ENCODE data around the gene DYRK1A.

Gene DYRK1A

DNA sequence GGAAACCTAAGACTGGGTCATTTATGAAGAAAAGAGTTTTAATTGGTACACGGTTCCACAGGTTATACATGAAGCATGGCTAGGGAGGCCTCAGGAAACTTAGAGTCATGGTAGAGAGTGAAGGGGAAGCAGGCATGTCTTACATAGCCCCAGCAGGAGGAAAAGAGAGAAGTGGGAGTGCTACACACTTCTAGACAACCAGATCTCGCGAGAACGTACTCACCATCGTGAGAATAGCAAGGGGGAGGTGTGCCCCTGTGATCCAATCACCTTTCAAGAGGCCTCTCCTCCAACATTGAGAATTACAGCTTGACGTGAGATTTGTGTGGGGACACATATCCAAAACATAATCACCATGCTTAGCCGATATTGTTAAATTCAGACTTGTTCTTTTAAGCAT lies 62.8 kb downstream of the DYRK1A start:
- Histone ChIP-seq H4K20me1 (ENCODE audit: insufficient read depth, low read length) (peaks cover 8% of the 10 kb centered on the region; the same call in 1 of the 2 replicates), H3K9ac (ENCODE audit: low read length) (no peak overlapping the region), H3F3A (ENCODE audit: insufficient read depth, low read length) (no peaks in the 10 kb centered on the region), H3K9me2 (replicated peaks; ENCODE audit: insufficient read depth, low read length) (no peaks in the 10 kb centered on the region), H3K79me2 (ENCODE audit: low read length) (peaks cover 88% of the 10 kb centered on the region), H3K4me3 (ENCODE audit: low read length) (no peak overlapping the region), H3K27me3 (replicated peaks; ENCODE audit: insufficient read depth, low read length) (no peaks in the 10 kb centered on the region), H3K4me2 (ENCODE audit: low read depth, low read length) (no peak overlapping the region), H3K9me3 (replicated peaks; ENCODE audit: insufficient read depth, low read length) (no peaks in the 10 kb centered on the region), H3K27ac (ENCODE audit: low read length) (no peak overlapping the region), H2AFZ (ENCODE audit: low read length) (no peak overlapping the region), H3K4me1 (ENCODE audit: low read length) (no peaks in the 10 kb centered on the region), H3K36me3 (replicated peaks; ENCODE audit: insufficient read depth, low read length) (no peaks in the 10 kb centered on the region)
- TF ChIP-seq EZH2phosphoT487 (IDR thresholded peaks at IDR 0.05; ENCODE audit: low read length) (no peak), EZH2 (optimal IDR thresholded peaks at IDR 0.05; ENCODE audit: low read depth, low read length) (no peak)
- TF ChIP-seq, protein P1, sequence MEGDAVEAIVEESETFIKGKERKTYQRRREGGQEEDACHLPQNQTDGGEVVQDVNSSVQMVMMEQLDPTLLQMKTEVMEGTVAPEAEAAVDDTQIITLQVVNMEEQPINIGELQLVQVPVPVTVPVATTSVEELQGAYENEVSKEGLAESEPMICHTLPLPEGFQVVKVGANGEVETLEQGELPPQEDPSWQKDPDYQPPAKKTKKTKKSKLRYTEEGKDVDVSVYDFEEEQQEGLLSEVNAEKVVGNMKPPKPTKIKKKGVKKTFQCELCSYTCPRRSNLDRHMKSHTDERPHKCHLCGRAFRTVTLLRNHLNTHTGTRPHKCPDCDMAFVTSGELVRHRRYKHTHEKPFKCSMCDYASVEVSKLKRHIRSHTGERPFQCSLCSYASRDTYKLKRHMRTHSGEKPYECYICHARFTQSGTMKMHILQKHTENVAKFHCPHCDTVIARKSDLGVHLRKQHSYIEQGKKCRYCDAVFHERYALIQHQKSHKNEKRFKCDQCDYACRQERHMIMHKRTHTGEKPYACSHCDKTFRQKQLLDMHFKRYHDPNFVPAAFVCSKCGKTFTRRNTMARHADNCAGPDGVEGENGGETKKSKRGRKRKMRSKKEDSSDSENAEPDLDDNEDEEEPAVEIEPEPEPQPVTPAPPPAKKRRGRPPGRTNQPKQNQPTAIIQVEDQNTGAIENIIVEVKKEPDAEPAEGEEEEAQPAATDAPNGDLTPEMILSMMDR (IDR thresholded peaks at IDR 0.05; ENCODE audit: low read length), result no peak
- DNase-seq, result no peak

GRCh38 chr21:37430184-37430821 lies 63.7 kb downstream of the DYRK1A start:
- TF ChIP-seq EZH2 (optimal IDR thresholded peaks at IDR 0.05; ENCODE audit: low read depth, low read length), result no peak
- no peaks in the 10 kb centered on the region for H3K27me3 ChIP-seq (replicated peaks; ENCODE audit: insufficient read depth, low read length)
- H3K9ac ChIP-seq (ENCODE audit: low read length), result no peak overlapping the region
- no peaks in the 10 kb centered on the region for H3K36me3 ChIP-seq (replicated peaks; ENCODE audit: insufficient read depth, low read length)
- H3K4me1 ChIP-seq (ENCODE audit: low read length), result no peaks in the 10 kb centered on the region
- no peak overlapping the region for H2AFZ ChIP-seq (ENCODE audit: low read length)
- H4K20me1 ChIP-seq (ENCODE audit: insufficient read depth, low read length), result peaks cover 17% of the 10 kb centered on the region
- H3K9me2 ChIP-seq (replicated peaks; ENCODE audit: insufficient read depth, low read length), result no peaks in the 10 kb centered on the region
- no peaks in the 10 kb centered on the region for H3F3A ChIP-seq (ENCODE audit: insufficient read depth, low read length)
- peaks cover 88% of the 10 kb centered on the region for H3K79me2 ChIP-seq (ENCODE audit: low read length)
- H3K9me3 ChIP-seq (replicated peaks; ENCODE audit: insufficient read depth, low read length), result no peaks in the 10 kb centered on the region
- no peak for DNase-seq
- no peak overlapping the region for H3K4me2 ChIP-seq (ENCODE audit: low read depth, low read length)
- no peak overlapping the region for H3K27ac ChIP-seq (ENCODE audit: low read length)
- H3K4me3 ChIP-seq (ENCODE audit: low read length), result no peak overlapping the region

DNA sequence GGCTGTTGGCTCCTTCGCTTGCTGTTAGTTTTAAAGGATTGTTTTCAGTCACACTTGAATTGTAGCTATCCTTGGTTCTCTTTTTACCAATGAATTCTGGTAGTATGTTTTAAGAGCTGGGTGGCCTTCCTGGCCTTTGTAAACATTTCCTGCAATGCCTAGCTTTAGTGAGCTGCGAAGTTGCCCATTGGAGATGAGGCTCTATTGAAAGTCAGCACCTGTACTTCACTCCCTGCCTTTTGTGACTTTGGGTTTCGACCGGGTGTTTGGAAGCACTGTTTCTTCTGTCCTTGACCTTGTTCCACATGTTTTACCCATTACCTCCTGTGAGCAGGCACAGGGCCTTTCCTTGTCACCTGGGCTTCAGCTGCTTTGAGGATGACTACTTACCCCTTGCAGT lies 64.7 kb downstream of the DYRK1A start:
- H3K27me3 ChIP-seq (replicated peaks; ENCODE audit: insufficient read depth, low read length), result no peaks in the 10 kb centered on the region
- H3K9me2 ChIP-seq (replicated peaks; ENCODE audit: insufficient read depth, low read length), result no peaks in the 10 kb centered on the region
- no peak overlapping the region for H3K4me3 ChIP-seq (ENCODE audit: low read length)
- no peaks in the 10 kb centered on the region for H3K9me3 ChIP-seq (replicated peaks; ENCODE audit: insufficient read depth, low read length)
- peaks cover 21% of the 10 kb centered on the region for H4K20me1 ChIP-seq (ENCODE audit: insufficient read depth, low read length)
- TF ChIP-seq, protein P1 (IDR thresholded peaks at IDR 0.05; ENCODE audit: low read length), result no peak
- TF ChIP-seq EZH2 (optimal IDR thresholded peaks at IDR 0.05; ENCODE audit: low read depth, low read length), result no peak
- no peak for TF ChIP-seq EZH2phosphoT487 (IDR thresholded peaks at IDR 0.05; ENCODE audit: low read length)
- no peaks in the 10 kb centered on the region for H3K36me3 ChIP-seq (replicated peaks; ENCODE audit: insufficient read depth, low read length)
- H3K27ac ChIP-seq (ENCODE audit: low read length), result no peak overlapping the region
- H3K4me1 ChIP-seq (ENCODE audit: low read length), result no peaks in the 10 kb centered on the region
- H3K9ac ChIP-seq (ENCODE audit: low read length), result no peak overlapping the region
- no peak for DNase-seq
- H3K79me2 ChIP-seq (ENCODE audit: low read length), result peaks cover 88% of the 10 kb centered on the region
- H3F3A ChIP-seq (ENCODE audit: insufficient read depth, low read length), result no peaks in the 10 kb centered on the region
- H3K4me2 ChIP-seq (ENCODE audit: low read depth, low read length), result no peak overlapping the region
- H2AFZ ChIP-seq (ENCODE audit: low read length), result no peak overlapping the region

DNA sequence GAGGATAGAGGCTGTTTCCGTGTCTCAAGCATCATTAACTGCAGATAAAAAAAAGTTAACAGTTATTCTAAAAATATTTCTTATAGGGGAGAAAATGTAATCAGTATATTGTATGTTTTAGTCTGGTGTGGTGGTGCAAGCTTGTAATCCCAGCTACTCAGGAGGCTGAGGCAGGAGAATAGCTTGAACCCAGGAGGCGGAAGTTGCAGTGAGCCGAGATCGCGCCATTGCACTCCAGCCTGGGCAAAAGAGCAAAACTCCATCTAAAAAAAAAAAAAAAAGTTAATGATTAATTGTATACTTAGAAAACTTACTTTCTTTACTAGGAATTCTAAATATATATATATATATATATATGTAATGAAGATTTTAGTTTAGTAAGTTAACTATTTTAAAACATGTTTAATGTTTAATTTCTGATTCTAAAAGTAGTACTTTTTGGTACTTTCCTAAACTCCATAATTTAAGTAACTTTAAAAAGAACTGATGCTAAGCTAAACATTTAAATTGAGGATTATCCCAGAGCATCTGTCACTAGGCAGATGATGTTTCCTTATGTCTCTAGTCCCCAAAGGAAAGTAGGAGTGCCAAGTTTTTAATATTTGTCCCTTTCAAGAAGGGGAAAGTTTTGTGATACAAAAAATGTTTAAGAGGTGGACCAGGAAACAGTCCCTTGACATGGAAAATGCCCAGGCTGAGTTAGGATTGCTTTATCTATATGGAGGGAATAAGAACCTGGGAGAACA lies 66.3 kb downstream of the DYRK1A start:
- H3K4me1 ChIP-seq (ENCODE audit: low read length), result no peaks in the 10 kb centered on the region
- H3K9ac ChIP-seq (ENCODE audit: low read length), result no peak overlapping the region
- no peaks in the 10 kb centered on the region for H3K27me3 ChIP-seq (replicated peaks; ENCODE audit: insufficient read depth, low read length)
- H3K27ac ChIP-seq (ENCODE audit: low read length), result no peak overlapping the region
- TF ChIP-seq EZH2 (optimal IDR thresholded peaks at IDR 0.05; ENCODE audit: low read depth, low read length) (no peak), EZH2phosphoT487 (IDR thresholded peaks at IDR 0.05; ENCODE audit: low read length) (no peak)
- TF ChIP-seq, protein P1 (IDR thresholded peaks at IDR 0.05; ENCODE audit: low read length), result no peak
- H3K79me2 ChIP-seq (ENCODE audit: low read length), result peaks cover 96% of the 10 kb centered on the region
- peaks cover 29% of the 10 kb centered on the region for H4K20me1 ChIP-seq (ENCODE audit: insufficient read depth, low read length)
- no peaks in the 10 kb centered on the region for H3K9me2 ChIP-seq (replicated peaks; ENCODE audit: insufficient read depth, low read length)
- H3F3A ChIP-seq (ENCODE audit: insufficient read depth, low read length), result no peaks in the 10 kb centered on the region; the same call in 1 of the 2 replicates
- no peak overlapping the region for H3K4me3 ChIP-seq (ENCODE audit: low read length)
- no peaks in the 10 kb centered on the region for H3K36me3 ChIP-seq (replicated peaks; ENCODE audit: insufficient read depth, low read length)
- H3K4me2 ChIP-seq (ENCODE audit: low read depth, low read length), result no peak overlapping the region
- no peak overlapping the region for H2AFZ ChIP-seq (ENCODE audit: low read length)
- no peak for DNase-seq
- H3K9me3 ChIP-seq (replicated peaks; ENCODE audit: insufficient read depth, low read length), result no peaks in the 10 kb centered on the region

Measured in MM.1S (cell line).